ENCODE data around the gene UXS1. TPM values are rescaled to one million over a fixed set of nuclear protein-coding genes. Genes with fewer than 3 reads are reported as not detected.
A peak's percentile ranks its signal among the peaks of the same experiment; 100 is the strongest.

The UXS1 gene
- total RNA-seq, 2 donors from 2014 or later: 43.0 to 44.6 TPM

- WGBS, 2 experiments (ENCODE audit: insufficient coverage in 1 of 2, insufficient read length in 1 of 2): 94 to 95% methylated on average over 4 to 7 of the region's 7 CpGs
- Histone ChIP-seq H3K9ac (ENCODE audit: extremely low read depth, low read length, poor library complexity, severe bottlenecking) (no peak overlapping the region), H3K4me1 (ENCODE audit: control insufficient read depth, insufficient read depth, low read length) (no peaks in the 10 kb centered on the region), H3K4me3 (ENCODE audit: low read length) (no peak overlapping the region), H3K27me3 (ENCODE audit: control insufficient read depth, insufficient read depth, low read length, poor library complexity, severe bottlenecking) (no peaks in the 10 kb centered on the region), H3K9me3 (ENCODE audit: control insufficient read depth, low read length) (no peaks in the 10 kb centered on the region), H3K27ac (ENCODE audit: low read depth, low read length) (no peak overlapping the region), H3K36me3 (ENCODE audit: control insufficient read depth, insufficient read depth, low read length) (peaks cover 15% of the 10 kb centered on the region)
- Mint-ChIP-seq H3K4me3 (no peak overlapping the region), H3K36me3 (ENCODE audit: low read depth) (peaks cover 36% of the 10 kb centered on the region), H3K27me3 (ENCODE audit: insufficient read depth) (no peaks in the 10 kb centered on the region), H3K9me3 (peaks cover 6% of the 10 kb centered on the region), H3K4me1 (peaks cover 12% of the 10 kb centered on the region), H3K27ac (no peak overlapping the region)
- peak; percentile 60 for DNase-seq
- TF ChIP-seq CTCF (conservative IDR thresholded peaks at IDR 0.05): no peak
Observed at GRCh38 chr2:106143495-106144215, 50.4 kb downstream of the UXS1 start.

DNA sequence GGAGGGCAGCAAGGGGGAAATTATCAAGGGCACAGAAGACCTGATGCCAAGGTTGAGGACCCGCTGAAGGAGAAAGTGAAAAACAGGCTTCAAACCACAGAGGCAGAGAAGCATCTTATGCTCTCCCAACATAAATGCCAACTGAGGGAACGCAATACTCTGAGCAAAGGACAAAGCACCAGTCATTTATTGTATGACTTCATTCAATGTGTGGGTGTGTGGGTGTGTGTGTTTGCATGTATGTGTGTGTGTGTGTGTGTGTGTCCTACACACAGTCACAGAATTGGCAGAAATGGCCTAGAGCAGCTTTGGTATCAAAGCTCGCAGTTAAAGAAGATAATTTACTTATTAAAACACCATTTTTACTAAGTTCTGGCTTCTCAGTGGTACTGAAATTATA lies 51.4 kb downstream of the UXS1 start:
- Mint-ChIP-seq H3K4me1 (peaks cover 8% of the 10 kb centered on the region), H3K9me3 (peaks cover 6% of the 10 kb centered on the region), H3K36me3 (ENCODE audit: low read depth) (peaks cover 45% of the 10 kb centered on the region), H3K27ac (no peak overlapping the region), H3K4me3 (no peak overlapping the region), H3K27me3 (ENCODE audit: insufficient read depth) (no peaks in the 10 kb centered on the region)
- H3K36me3 ChIP-seq (ENCODE audit: control insufficient read depth, insufficient read depth, low read length): peaks cover 15% of the 10 kb centered on the region
- no peaks in the 10 kb centered on the region for H3K4me1 ChIP-seq (ENCODE audit: control insufficient read depth, insufficient read depth, low read length)
- H3K4me3 ChIP-seq (ENCODE audit: low read length): no peak overlapping the region
- WGBS, 2 experiments (ENCODE audit: insufficient coverage in 1 of 2, insufficient read length in 1 of 2): 91 to 100% methylated on average over 1 to 3 of the region's 3 CpGs
- H3K27me3 ChIP-seq (ENCODE audit: control insufficient read depth, insufficient read depth, low read length, poor library complexity, severe bottlenecking): no peaks in the 10 kb centered on the region
- no peaks in the 10 kb centered on the region for H3K9me3 ChIP-seq (ENCODE audit: control insufficient read depth, low read length)
- TF ChIP-seq CTCF (conservative IDR thresholded peaks at IDR 0.05): no peak
- no peak for DNase-seq
- H3K27ac ChIP-seq (ENCODE audit: low read depth, low read length): no peak overlapping the region
- no peak overlapping the region for H3K9ac ChIP-seq (ENCODE audit: extremely low read depth, low read length, poor library complexity, severe bottlenecking)

DNA sequence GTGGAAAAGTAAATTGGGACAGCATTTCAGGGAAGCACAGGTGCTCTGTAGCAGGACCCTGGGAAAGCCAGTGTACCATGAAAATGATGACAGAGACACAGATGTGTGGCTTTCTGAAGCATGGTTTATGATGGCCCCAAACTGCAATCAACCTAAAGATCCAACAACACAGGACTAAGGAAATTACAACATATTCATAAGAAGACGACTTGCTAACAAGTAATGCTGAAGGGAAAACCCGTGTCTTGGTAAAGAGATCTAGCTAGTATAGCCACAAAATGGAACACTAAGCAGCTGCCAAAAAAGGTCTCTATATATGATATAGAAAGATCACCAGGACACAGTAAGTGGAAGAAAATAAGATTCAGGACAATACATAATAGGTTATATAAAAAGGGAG lies 53.2 kb downstream of the UXS1 start:
- no peaks in the 10 kb centered on the region for H3K27me3 Mint-ChIP-seq (ENCODE audit: insufficient read depth)
- no peak overlapping the region for H3K4me3 Mint-ChIP-seq
- peaks cover 8% of the 10 kb centered on the region for H3K4me1 Mint-ChIP-seq
- 91 to 100% methylated on average over 1 to 2 of the region's 2 CpGs for WGBS, 2 experiments (ENCODE audit: insufficient coverage in 1 of 2, insufficient read length in 1 of 2)
- Histone ChIP-seq H3K27ac (ENCODE audit: low read depth, low read length) (no peak overlapping the region), H3K36me3 (ENCODE audit: control insufficient read depth, insufficient read depth, low read length) (peaks cover 15% of the 10 kb centered on the region), H3K9me3 (ENCODE audit: control insufficient read depth, low read length) (no peaks in the 10 kb centered on the region), H3K4me3 (ENCODE audit: low read length) (no peak overlapping the region), H3K4me1 (ENCODE audit: control insufficient read depth, insufficient read depth, low read length) (no peaks in the 10 kb centered on the region), H3K27me3 (ENCODE audit: control insufficient read depth, insufficient read depth, low read length, poor library complexity, severe bottlenecking) (no peaks in the 10 kb centered on the region), H3K9ac (ENCODE audit: extremely low read depth, low read length, poor library complexity, severe bottlenecking) (no peak overlapping the region)
- H3K27ac Mint-ChIP-seq: no peak overlapping the region
- TF ChIP-seq CTCF (conservative IDR thresholded peaks at IDR 0.05): no peak
- peaks cover 9% of the 10 kb centered on the region for H3K9me3 Mint-ChIP-seq
- DNase-seq: no peak
- H3K36me3 Mint-ChIP-seq (ENCODE audit: low read depth): peaks cover 51% of the 10 kb centered on the region

Measured in endodermal cell (in vitro differentiated cells).